ENCODE results near the gene DNAAF3. TPM values are rescaled to one million over a fixed set of nuclear protein-coding genes. Genes with fewer than 3 reads are reported as not detected.

The DNAAF3 gene
- 0.32 and 0.76 TPM in 2 replicates for total RNA-seq

DNA sequence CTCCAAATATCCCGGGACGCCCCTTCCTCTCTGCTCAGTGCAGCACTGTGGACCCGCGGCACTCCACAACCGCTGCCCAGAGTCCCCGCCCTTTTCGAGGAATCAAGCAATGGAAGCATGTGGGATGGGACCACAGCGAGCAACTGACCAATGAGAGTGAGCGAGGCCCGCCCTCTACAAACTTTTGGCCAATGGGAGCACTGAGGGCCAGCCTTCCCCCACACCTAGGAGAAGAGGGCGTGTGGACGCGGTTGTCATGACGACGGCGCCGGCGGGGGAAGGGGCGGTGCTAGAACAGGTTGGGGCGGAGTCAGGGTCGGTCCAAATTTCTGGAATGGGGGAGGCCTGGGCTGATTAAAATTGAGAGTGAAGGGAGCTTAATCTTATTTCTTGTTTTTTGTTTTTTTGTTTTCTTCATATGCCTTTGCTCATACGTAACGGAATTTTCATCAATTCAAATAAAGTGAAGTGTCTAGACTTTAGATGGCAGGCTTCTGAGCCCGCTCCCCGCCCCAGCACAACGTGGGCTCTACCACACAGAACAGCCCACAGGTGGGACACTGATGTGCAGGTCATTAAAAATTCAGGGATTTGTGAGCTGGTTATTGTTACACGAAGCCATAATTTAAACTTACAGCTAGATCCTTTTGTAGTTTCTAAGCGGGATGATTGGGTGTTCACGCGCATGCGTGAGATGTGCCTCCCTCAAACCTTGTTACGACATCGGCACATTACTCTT is at the start of gene DNAAF3:
Gene DNAAF3 (minus strand): TSS at position 84 of the 739 bp plus-strand sequence. CDS start 200 bp downstream, outside the sequence.

GRCh38 chr19:55208880-55209692 is 42.7 kb upstream of the DNAAF3 start, which contains the start of gene PTPRH:
Gene PTPRH, minus strand, starts transcription at chr19:55209501. Its CDS starts 68 bp downstream, at chr19:55209433.

DNA sequence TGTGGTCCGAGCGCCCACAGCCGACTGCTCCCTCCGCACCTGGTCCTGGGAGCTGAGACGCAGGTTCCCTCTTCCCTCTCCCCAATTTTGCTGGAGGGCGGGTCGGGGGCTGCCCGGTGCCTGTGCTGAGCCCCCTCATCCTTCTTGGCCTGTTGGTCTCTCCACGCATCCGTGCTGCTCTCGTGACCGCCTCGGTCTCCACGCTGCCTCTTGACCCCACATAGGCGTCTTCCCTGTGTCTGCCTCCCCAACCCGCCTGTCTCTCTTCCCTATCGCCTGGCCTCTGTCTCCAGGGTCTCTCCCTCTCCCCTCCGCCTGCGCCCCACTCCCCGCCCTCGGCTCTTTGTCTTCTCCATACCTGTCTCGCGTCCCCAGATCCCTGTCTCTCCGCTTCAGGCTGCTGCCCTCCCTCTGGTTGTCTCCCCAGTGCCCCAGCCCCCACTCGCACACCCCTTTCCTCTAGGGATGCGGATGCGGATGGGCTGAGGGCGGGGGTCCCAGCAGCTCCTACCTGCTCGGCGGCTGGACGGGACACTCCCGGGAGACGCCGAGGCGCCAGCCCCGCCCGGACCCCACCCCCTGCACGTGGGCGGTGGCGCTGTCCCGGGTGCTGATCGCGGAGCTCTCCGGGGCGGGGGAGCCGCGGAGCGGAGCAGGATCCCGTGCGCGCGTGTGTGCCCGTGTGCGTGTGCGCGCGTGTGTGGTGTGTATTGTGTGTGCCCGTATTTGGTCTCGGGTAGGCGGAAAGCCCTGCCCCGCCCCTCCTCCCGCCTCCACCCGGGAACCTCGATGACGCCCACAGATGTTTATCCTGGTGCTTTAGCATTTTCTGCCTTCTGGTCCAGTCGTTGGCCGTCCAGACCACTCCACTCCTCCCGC is 13.4 kb upstream of the DNAAF3 start, which contains the start of gene SYT5:
Gene SYT5 (minus strand): TSS at position 684 of the 879 bp plus-strand sequence. CDS start 1,248 bp downstream, outside the sequence.

GRCh38 chr19:55157064-55157908 is 9.1 kb downstream of the DNAAF3 start, which contains the start of gene TNNI3:
Gene TNNI3, minus strand, starts transcription at chr19:55157732. Its CDS starts 143 bp downstream, at chr19:55157589.

GRCh38 chr19:55149078-55150003 is 17.1 kb downstream of the DNAAF3 start, which contains the start of gene TNNT1:
Gene TNNT1, minus strand, starts transcription at chr19:55149206. Its CDS starts 2,049 bp downstream, at chr19:55147157.

DNA sequence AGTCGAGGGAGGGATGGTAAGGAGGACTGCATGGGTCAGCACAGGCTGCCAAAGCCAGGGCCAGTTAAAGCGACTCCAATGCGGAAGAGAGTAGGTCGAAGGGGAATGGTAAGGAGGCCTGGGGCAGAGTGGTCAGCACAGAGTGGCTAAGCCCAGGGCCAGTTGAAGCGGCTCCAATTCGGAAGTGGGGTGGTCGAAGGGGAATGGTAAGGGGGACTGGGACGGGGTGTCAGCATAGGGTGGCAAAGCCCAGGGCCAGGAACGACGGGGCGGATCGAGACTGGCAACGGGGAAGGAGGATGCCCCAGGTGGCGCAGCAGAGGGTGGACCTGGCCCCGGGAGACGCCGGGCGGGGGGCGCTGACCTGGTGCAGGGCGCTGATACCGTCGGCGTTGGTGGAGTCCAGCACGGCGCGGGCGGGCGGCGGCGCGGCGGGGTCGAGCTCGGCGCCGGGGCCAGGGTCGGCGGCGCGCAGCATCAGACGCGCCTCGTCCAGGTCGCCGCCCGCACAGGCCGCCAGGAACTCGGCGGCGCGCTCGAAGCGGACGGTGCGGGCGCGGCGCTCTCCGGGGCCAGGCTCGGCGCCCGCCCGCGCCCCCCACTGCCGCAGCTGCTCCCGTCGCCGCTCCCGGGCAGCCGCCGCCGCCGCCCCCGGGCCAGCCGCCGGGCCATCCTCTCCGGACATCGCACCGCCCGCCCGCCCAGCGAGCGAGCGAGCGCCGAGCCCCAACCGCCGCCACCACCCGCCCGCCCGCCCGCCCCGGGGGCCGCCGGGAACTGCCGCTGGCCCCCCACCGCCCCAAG is 49.4 kb downstream of the DNAAF3 start, which contains the start of gene PPP1R12C:
Gene PPP1R12C (minus strand): TSS at position 779 of the 804 bp plus-strand sequence. CDS start 94 bp downstream, at position 685.

Other genes starting within 250 kb of the DNAAF3 start
- gene NLRP7, start 219.1 kb downstream of the DNAAF3 start, total RNA-seq = not detected in 2 replicates
- 1.1 and 7.5 TPM in 2 replicates for gene NLRP2, start 200.2 kb downstream of the DNAAF3 start, total RNA-seq
- gene GP6, start 128.3 kb downstream of the DNAAF3 start, total RNA-seq = not detected in 2 replicates
- gene RDH13, start 103.5 kb downstream of the DNAAF3 start, total RNA-seq = 6.7 and 14.9 TPM in 2 replicates
- gene EPS8L1, start 90.7 kb downstream of the DNAAF3 start, total RNA-seq = 5.9 and 12.0 TPM in 2 replicates
- 32.8 and 35.7 TPM in 2 replicates for gene PPP1R12C, start 49.0 kb downstream of the DNAAF3 start, total RNA-seq
- gene TNNT1, start 17.4 kb downstream of the DNAAF3 start, total RNA-seq = 0.65 and 1.4 TPM in 2 replicates
- gene TNNI3, start 8.9 kb downstream of the DNAAF3 start, total RNA-seq = not detected in 2 replicates
- gene SYT5, start 13.7 kb upstream of the DNAAF3 start, total RNA-seq = not detected in 2 replicates
- 0.32 and 3.5 TPM in 2 replicates for gene PTPRH, start 42.9 kb upstream of the DNAAF3 start, total RNA-seq
- gene TMEM86B, start 62.1 kb upstream of the DNAAF3 start, total RNA-seq = 0.32 and 0.91 TPM in 2 replicates
- 20.1 and 22.3 TPM in 2 replicates for gene PPP6R1, start 92.4 kb upstream of the DNAAF3 start, total RNA-seq
- gene HSPBP1, start 113.5 kb upstream of the DNAAF3 start, total RNA-seq = 29.6 and 38.0 TPM in 2 replicates
- 0.61 and 0.65 TPM in 2 replicates for gene BRSK1, start 117.4 kb upstream of the DNAAF3 start, total RNA-seq
- not detected in 2 replicates for gene TMEM150B, start 158.7 kb upstream of the DNAAF3 start, total RNA-seq
- gene KMT5C, start 173.3 kb upstream of the DNAAF3 start, total RNA-seq = 3.9 and 4.7 TPM in 2 replicates
- gene COX6B2, start 188.1 kb upstream of the DNAAF3 start, total RNA-seq = under 0.01 TPM in 1 of 2 replicates, not detected in the other
- not detected in 2 replicates for gene GARIN5B, start 196.6 kb upstream of the DNAAF3 start, total RNA-seq
- 0.46 and 2.6 TPM in 2 replicates for gene IL11, start 203.8 kb upstream of the DNAAF3 start, total RNA-seq
- not detected in 2 replicates for gene TMEM190, start 210.2 kb upstream of the DNAAF3 start, total RNA-seq
- 0.65 TPM in 1 of 2 replicates, not detected in the other for gene TMEM238, start 217.7 kb upstream of the DNAAF3 start, total RNA-seq
- gene RPL28, start 219.3 kb upstream of the DNAAF3 start, total RNA-seq = 112 and 274 TPM in 2 replicates
- 168 and 599 TPM in 2 replicates for gene UBE2S, start 241.2 kb upstream of the DNAAF3 start, total RNA-seq

Data from epithelial cell of umbilical artery (primary cell).